DMS79 treated with DMSO at 0.1 percent for 48 hours (cell line): ENCODE results near the gene TBC1D22B.
"Not testable (repeated sequence)": the region's sequence is repeated elsewhere in the genome, so short reads cannot be mapped to it uniquely, and the experiment has no call there.

Experiments used
- DNase-seq: peaks from one replicate; lab custom pipeline; 2025; lab: John Stamatoyannopoulos, UW

TBC1D22B gene

GRCh38 chr6:37321516-37322415, 64.2 kb downstream of the TBC1D22B start:
- no peak for DNase-seq

- DNase-seq: peak; percentile 86
These were observed 66.0 kb downstream of the TBC1D22B start for GRCh38 chr6:37323580-37323979.

DNA sequence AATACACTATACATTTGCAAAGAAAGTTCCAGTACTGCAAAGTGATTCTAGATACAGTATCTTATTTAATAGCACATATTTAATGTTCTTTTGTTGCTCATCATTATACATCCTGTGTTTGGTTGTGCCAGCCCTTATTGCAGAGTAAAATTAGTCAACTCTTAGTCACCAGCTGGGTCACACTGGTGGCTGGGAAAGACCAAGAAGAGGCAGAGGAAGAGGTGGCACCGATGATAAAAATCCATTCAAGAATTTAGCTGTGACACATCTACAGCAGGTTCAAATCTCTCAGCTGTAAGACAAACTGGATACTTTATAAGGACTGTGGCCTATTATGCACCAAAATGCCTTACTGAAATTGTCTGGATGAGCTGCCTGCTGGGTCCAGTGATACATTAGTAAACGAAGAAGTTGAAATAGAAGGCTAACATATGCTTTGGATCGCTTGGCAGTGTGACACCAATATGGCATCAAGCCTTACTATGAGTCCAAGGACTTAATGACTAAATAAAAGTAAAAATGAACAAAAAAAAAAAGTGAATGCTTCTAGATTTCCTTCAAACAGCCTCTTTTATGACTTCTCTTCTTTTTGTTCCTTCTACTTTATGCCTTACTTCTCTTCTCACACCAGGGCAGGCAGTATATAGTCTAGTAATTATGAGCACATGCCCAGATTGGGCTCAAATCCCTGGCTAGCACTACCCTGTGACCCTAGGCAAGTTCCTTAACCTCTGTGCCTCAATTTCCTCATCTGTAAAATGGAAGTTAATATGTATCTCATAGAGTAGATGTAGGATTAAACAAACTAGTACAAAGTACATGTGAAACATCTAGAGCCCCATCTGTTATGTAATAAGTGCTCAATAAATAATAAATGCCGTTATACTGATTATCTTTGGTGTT, 66.8 kb downstream of the TBC1D22B start:
- DNase-seq: peak; percentile 30

GRCh38 chr6:37330345-37330744, 72.8 kb downstream of the TBC1D22B start:
- not testable (repeated sequence) for DNase-seq

- no peak for DNase-seq
These were observed 73.5 kb downstream of the TBC1D22B start for GRCh38 chr6:37331047-37331446.

GRCh38 chr6:37332894-37333293, 75.3 kb downstream of the TBC1D22B start:
- no peak for DNase-seq

DNA sequence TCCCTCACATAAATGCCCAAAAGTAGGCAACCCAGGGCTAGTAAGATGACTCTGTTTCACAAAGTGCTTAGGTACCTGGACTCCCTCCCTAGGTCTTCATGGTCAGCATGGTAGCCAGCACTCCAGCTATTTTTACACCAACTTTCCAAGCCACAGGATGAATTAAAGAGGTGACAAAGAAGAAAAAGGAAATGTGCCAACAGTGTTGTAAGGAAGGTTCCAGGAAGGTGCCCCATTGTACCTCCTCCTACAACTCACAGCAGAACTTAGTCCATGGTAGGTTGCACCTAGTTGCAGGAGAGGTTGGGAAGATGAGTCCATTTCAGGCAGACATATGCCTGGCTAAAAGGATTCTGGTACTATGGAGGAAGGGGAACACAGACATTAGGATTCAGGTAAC, 76.5 kb downstream of the TBC1D22B start:
- DNase-seq: no peak

GRCh38 chr6:37338317-37338716, 80.7 kb downstream of the TBC1D22B start:
- DNase-seq: not testable (repeated sequence)

- no peak for DNase-seq
These were observed 81.2 kb downstream of the TBC1D22B start for GRCh38 chr6:37338745-37339255.

- DNase-seq: no peak
These were observed 82.4 kb downstream of the TBC1D22B start for GRCh38 chr6:37339741-37340638.

DNA sequence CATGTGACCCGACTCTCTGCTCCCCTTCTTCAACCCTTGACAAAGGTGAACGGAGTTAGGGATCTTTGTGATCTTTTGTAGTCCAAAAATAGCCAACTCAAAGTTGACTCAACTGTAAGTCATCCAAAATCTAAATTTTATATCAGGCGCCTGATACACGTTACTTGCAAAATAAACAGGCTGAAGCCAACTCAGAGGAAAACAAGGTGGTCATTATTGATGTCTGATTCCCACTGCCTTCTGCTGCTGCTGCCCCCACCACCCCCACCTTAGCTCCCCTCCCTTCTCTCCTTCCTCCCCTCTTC, 83.0 kb downstream of the TBC1D22B start:
- DNase-seq: no peak

DNA sequence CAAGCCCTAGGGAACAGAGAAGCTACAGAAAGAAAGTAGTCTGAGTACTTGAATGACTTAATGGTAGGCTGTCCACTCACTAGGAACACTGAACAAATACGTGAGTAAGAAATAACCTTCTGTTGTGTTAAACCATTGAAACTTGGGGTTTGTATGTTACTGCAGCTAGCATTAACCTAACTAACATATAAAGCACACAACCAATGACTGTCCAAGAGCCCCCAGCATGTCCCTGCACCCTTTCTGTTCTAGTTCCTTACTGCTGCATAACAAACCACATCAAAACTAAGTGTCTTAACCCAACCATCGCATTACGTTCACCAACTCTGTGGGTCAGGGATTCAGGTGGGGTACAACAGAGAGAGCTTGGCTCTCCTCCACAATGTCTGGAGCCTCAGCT, 85.7 kb downstream of the TBC1D22B start:
- DNase-seq: no peak

GRCh38 chr6:37344308-37344707, 86.7 kb downstream of the TBC1D22B start:
- DNase-seq: no peak

GRCh38 chr6:37345804-37346203, 88.2 kb downstream of the TBC1D22B start:
- not testable (repeated sequence) for DNase-seq

GRCh38 chr6:37347177-37347576, 89.6 kb downstream of the TBC1D22B start:
- no peak for DNase-seq

DNA sequence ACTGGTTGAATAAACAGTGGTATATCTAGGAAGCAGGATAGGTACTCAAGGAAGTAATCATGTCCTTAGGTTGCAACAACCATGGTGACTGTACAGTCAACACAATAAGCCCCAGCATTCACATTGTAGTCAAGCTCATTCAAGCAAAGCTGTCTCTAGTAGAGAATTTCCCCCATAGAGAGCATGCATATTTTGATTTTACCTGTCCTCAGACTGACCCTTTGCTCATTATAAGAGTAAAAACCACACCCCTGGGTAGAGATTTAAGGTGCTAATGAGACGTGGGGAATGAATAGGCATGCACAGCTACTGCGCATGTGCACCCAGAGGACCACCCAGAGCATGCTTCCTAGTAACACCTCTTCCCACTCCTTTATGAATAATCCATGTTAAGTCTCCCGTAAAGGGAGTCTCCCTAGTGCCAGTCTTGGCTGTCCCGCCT, 90.1 kb downstream of the TBC1D22B start:
- DNase-seq: peak; percentile 85

GRCh38 chr6:37351027-37351426, 93.5 kb downstream of the TBC1D22B start:
- DNase-seq: no peak

GRCh38 chr6:37352384-37352783, 94.8 kb downstream of the TBC1D22B start:
- no peak for DNase-seq

DNA sequence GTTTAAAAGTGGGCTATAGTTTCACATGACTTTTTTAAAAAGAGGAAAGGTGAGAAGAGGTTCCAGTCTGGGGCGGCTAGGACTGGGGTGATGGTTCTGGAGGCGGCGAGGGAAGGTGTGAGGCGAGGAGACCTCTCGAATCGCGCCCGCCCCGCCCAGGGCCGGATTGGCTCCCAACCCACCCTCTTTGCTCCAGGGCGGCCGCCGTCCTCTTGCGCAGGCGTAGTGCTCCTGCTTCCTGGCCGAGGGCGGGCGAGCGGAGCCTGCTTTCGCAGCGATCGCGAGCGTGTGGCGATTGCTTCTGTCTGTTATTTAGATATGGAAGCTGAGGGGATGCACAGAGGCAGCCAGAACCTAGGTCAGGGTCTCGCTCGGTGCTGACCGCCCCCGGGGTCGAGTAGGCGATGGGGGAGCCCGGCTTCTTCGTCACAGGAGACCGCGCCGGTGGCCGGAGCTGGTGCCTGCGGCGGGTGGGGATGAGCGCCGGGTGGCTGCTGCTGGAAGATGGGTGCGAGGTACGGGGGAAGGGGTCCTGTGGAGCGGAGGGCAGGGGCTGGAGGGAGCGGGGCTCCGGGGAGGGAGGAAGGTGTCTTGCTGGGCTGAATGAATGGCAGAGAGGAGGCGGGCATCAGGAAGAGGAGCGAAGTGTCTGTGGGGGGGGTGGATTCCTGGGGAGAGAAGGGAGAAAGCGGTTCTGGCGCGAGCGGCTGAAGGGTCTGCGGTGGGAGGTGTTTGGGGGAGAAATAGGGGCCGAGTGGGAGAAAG, 96.4 kb downstream of the TBC1D22B start, which contains the start of gene RNF8:
TSS of gene RNF8 (plus strand) at position 223 of the 765 bp plus-strand sequence. CDS start at position 405, 182 bp downstream.
- peak; percentile 89 for DNase-seq

GRCh38 chr6:37354526-37355384, 97.2 kb downstream of the TBC1D22B start:
- DNase-seq: no peak
